Cerebellar cortex (tissue), 1 donor: ENCODE data around the gene DOCK10.
"Not testable (repeated sequence)": the region's sequence is repeated elsewhere in the genome, so short reads cannot be mapped to it uniquely, and the experiment has no call there.

Source experiments
- DNase-seq: peaks from one replicate; pipeline ENCODE4 v3.0.0-alpha.2; 2015; ENCODE audit warnings: low spot score

Gene DOCK10

GRCh38 chr2:224918626-224919471 lies 123.4 kb downstream of the DOCK10 start:
- no peak for DNase-seq

- DNase-seq: not testable (repeated sequence)
Measured at GRCh38 chr2:224917246-224917645, 125.0 kb downstream of the DOCK10 start.

GRCh38 chr2:224915136-224915535 lies 127.1 kb downstream of the DOCK10 start:
- no peak for DNase-seq

GRCh38 chr2:224910574-224910925 lies 131.7 kb downstream of the DOCK10 start:
- no peak for DNase-seq

GRCh38 chr2:224909885-224910573 lies 132.2 kb downstream of the DOCK10 start:
- DNase-seq: no peak

- DNase-seq: no peak
Measured at GRCh38 chr2:224908818-224909217, 133.4 kb downstream of the DOCK10 start.

GRCh38 chr2:224904381-224904780 lies 137.9 kb downstream of the DOCK10 start:
- DNase-seq: no peak

- DNase-seq: no peak
Measured at GRCh38 chr2:224903621-224904020, 138.6 kb downstream of the DOCK10 start.

GRCh38 chr2:224901121-224901676 lies 141.1 kb downstream of the DOCK10 start:
- no peak for DNase-seq

- no peak for DNase-seq
Measured at GRCh38 chr2:224895377-224895776, 146.9 kb downstream of the DOCK10 start.

- DNase-seq: no peak
Measured at GRCh38 chr2:224894356-224894755, 147.9 kb downstream of the DOCK10 start.

- no peak for DNase-seq
Measured at GRCh38 chr2:224893848-224894247, 148.4 kb downstream of the DOCK10 start.

GRCh38 chr2:224892574-224893204 lies 149.6 kb downstream of the DOCK10 start:
- no peak for DNase-seq

GRCh38 chr2:224890372-224890771 lies 151.9 kb downstream of the DOCK10 start:
- DNase-seq: no peak

GRCh38 chr2:224887141-224887540 lies 155.1 kb downstream of the DOCK10 start:
- DNase-seq: no peak

- DNase-seq: no peak
Measured at GRCh38 chr2:224885836-224886547, 156.3 kb downstream of the DOCK10 start.

GRCh38 chr2:224885291-224885690 lies 157.0 kb downstream of the DOCK10 start:
- DNase-seq: no peak

GRCh38 chr2:224884188-224884587 lies 158.1 kb downstream of the DOCK10 start:
- no peak for DNase-seq

GRCh38 chr2:224883700-224884099 lies 158.6 kb downstream of the DOCK10 start:
- DNase-seq: no peak

GRCh38 chr2:224883172-224883516 lies 159.1 kb downstream of the DOCK10 start:
- no peak for DNase-seq

GRCh38 chr2:224882291-224883171 lies 159.7 kb downstream of the DOCK10 start:
- DNase-seq: no peak
